ENCODE data around the gene PHPT1.

GRCh38 chr9:136828474-136829140 is 20.6 kb upstream of the PHPT1 start:
- TF ChIP-seq CTCF (IDR thresholded peaks at IDR 0.05; ENCODE audit: borderline replicate concordance, extremely low read depth, low read length, poor library complexity, severe bottlenecking) (no peak), EZH2 (IDR thresholded peaks at IDR 0.05; ENCODE audit: borderline replicate concordance, low read depth, low read length, severe bottlenecking) (no peak)
